T-helper 17 cell (primary cell): ENCODE measurements around the gene PMM1. TPM values are rescaled to one million over a fixed set of nuclear protein-coding genes. Genes with fewer than 3 reads are reported as not detected.
"Not testable (repeated sequence)": the region's sequence is repeated elsewhere in the genome, so short reads cannot be mapped to it uniquely, and the experiment has no call there.

Experiments used
- ATAC-seq: fragments of 150-1000 bp; cut with Tn5 transposase; 2 replicates; pipeline ENCODE4 v1.10.0; 2021; ENCODE audit warnings: mild to moderate bottlenecking, moderate library complexity
- DNase-seq, 3 donors: peaks; one replicate each; pipeline versions ENCODE4 v3.0.0 to v3.0.0-alpha.2; 2020 to 2021
- H3K9me3 ChIP-seq: one replicate; pipeline ENCODE4 v1.7.0; 2013; ENCODE audit warnings: low read length, mild to moderate bottlenecking; ENCODE audit not compliant: control insufficient read depth, poor library complexity, severe bottlenecking
- H3K27ac Mint-ChIP-seq: one replicate; pipeline ENCODE4 v1.8.0; 2022; ENCODE audit warnings: mild to moderate bottlenecking, moderate library complexity, mixed read lengths
- H3K27me3 Mint-ChIP-seq: one replicate; pipeline ENCODE4 v1.8.0; 2022; ENCODE audit warnings: mixed read lengths
- H3K36me3 Mint-ChIP-seq: one replicate; pipeline ENCODE4 v1.8.0; 2022; ENCODE audit warnings: low read depth, mixed read lengths
- H3K4me1 Mint-ChIP-seq: one replicate; pipeline ENCODE4 v1.8.0; 2022; ENCODE audit warnings: mild to moderate bottlenecking, mixed read lengths
- H3K4me3 Mint-ChIP-seq: one replicate; pipeline ENCODE4 v1.8.0; 2022; ENCODE audit warnings: mild to moderate bottlenecking, moderate library complexity, mixed read lengths
- total RNA-seq, 4 donors: library from RNA in 2 of 4; stranded (reverse) in 2 of 4; gene quantifications; one replicate each; pipeline ENCODE4 v1.2.3 and lab custom pipeline; 2022 to 2026

The PMM1 gene
- total RNA-seq, 2 donors from 2014 or later: 23.1 to 25.3 TPM

- H3K9me3 ChIP-seq: no peaks in the 10 kb centered on the region
- Mint-ChIP-seq H3K27ac (no peak overlapping the region), H3K4me3 (no peak overlapping the region), H3K4me1 (peaks cover 11% of the 10 kb centered on the region), H3K27me3 (no peaks in the 10 kb centered on the region), H3K36me3 (peaks cover 5% of the 10 kb centered on the region)
- DNase-seq (no peak), ATAC-seq (no peak)
Observed at GRCh38 chr22:41584881-41585280, 4.8 kb downstream of the PMM1 start.

- H3K4me1 Mint-ChIP-seq: peaks cover 11% of the 10 kb centered on the region
- no peak overlapping the region for H3K4me3 Mint-ChIP-seq
- no peak overlapping the region for H3K27ac Mint-ChIP-seq
- no peaks in the 10 kb centered on the region for H3K9me3 ChIP-seq
- H3K36me3 Mint-ChIP-seq: peaks cover 7% of the 10 kb centered on the region
- DNase-seq (no peak), ATAC-seq (no peak)
- H3K27me3 Mint-ChIP-seq: no peaks in the 10 kb centered on the region
Observed at GRCh38 chr22:41582694-41583093, 6.9 kb downstream of the PMM1 start.

- H3K36me3 Mint-ChIP-seq: peaks cover 5% of the 10 kb centered on the region
- H3K4me1 Mint-ChIP-seq: peaks cover 7% of the 10 kb centered on the region
- no peak for DNase-seq
- H3K4me3 Mint-ChIP-seq: no peak overlapping the region
- no peaks in the 10 kb centered on the region for H3K9me3 ChIP-seq
- H3K27ac Mint-ChIP-seq: no peak overlapping the region
- ATAC-seq: no peak
- H3K27me3 Mint-ChIP-seq: no peaks in the 10 kb centered on the region
Observed at GRCh38 chr22:41579997-41580355, 9.7 kb downstream of the PMM1 start.

GRCh38 chr22:41579297-41579996 is 10.2 kb downstream of the PMM1 start:
- H3K27me3 Mint-ChIP-seq: no peaks in the 10 kb centered on the region
- DNase-seq (no peak), ATAC-seq (no peak)
- H3K27ac Mint-ChIP-seq: no peak overlapping the region
- H3K36me3 Mint-ChIP-seq: peaks cover 5% of the 10 kb centered on the region
- H3K9me3 ChIP-seq: no peaks in the 10 kb centered on the region
- H3K4me3 Mint-ChIP-seq: no peak overlapping the region
- peaks cover 7% of the 10 kb centered on the region for H3K4me1 Mint-ChIP-seq

GRCh38 chr22:41578818-41579217 is 10.8 kb downstream of the PMM1 start:
- ATAC-seq: no peak
- H3K27ac Mint-ChIP-seq: peak overlapping the region; percentile 47
- peaks cover 7% of the 10 kb centered on the region for H3K4me1 Mint-ChIP-seq
- no peaks in the 10 kb centered on the region for H3K9me3 ChIP-seq
- H3K4me3 Mint-ChIP-seq: no peak overlapping the region
- H3K36me3 Mint-ChIP-seq: peaks cover 5% of the 10 kb centered on the region
- no peaks in the 10 kb centered on the region for H3K27me3 Mint-ChIP-seq
- DNase-seq: no peak

- H3K4me3 Mint-ChIP-seq: no peak overlapping the region
- peaks cover 5% of the 10 kb centered on the region for H3K36me3 Mint-ChIP-seq
- H3K27ac Mint-ChIP-seq: peak overlapping the region; percentile 47
- H3K9me3 ChIP-seq: no peaks in the 10 kb centered on the region
- peaks cover 7% of the 10 kb centered on the region for H3K4me1 Mint-ChIP-seq
- no peak for DNase-seq
- no peak for ATAC-seq
- no peaks in the 10 kb centered on the region for H3K27me3 Mint-ChIP-seq
Observed at GRCh38 chr22:41578114-41578513, 11.5 kb downstream of the PMM1 start.

GRCh38 chr22:41576877-41577276 is 12.8 kb downstream of the PMM1 start:
- ATAC-seq (peak; percentile 58), DNase-seq (no peak)
- Mint-ChIP-seq H3K4me3 (no peak overlapping the region), H3K27me3 (no peaks in the 10 kb centered on the region), H3K4me1 (peaks cover 8% of the 10 kb centered on the region), H3K36me3 (peaks cover 2% of the 10 kb centered on the region), H3K27ac (no peak overlapping the region)
- no peaks in the 10 kb centered on the region for H3K9me3 ChIP-seq

GRCh38 chr22:41575533-41575932 is 14.1 kb downstream of the PMM1 start:
- Mint-ChIP-seq H3K36me3 (peaks cover 2% of the 10 kb centered on the region), H3K4me3 (no peak overlapping the region), H3K4me1 (peaks cover 8% of the 10 kb centered on the region), H3K27ac (no peak overlapping the region), H3K27me3 (no peaks in the 10 kb centered on the region)
- no peaks in the 10 kb centered on the region for H3K9me3 ChIP-seq
- DNase-seq: no peak
- ATAC-seq: no peak

GRCh38 chr22:41574847-41575381 is 14.7 kb downstream of the PMM1 start:
- no peak for DNase-seq
- no peaks in the 10 kb centered on the region for H3K27me3 Mint-ChIP-seq
- no peak overlapping the region for H3K27ac Mint-ChIP-seq
- H3K36me3 Mint-ChIP-seq: peaks cover 2% of the 10 kb centered on the region
- peaks cover 8% of the 10 kb centered on the region for H3K4me1 Mint-ChIP-seq
- no peak overlapping the region for H3K4me3 Mint-ChIP-seq
- H3K9me3 ChIP-seq: no peaks in the 10 kb centered on the region
- ATAC-seq: no peak

GRCh38 chr22:41573677-41574076 is 16.0 kb downstream of the PMM1 start:
- no peak for DNase-seq
- ATAC-seq: no peak
- no peaks in the 10 kb centered on the region for H3K36me3 Mint-ChIP-seq
- H3K27ac Mint-ChIP-seq: no peak overlapping the region
- H3K4me1 Mint-ChIP-seq: peaks cover 8% of the 10 kb centered on the region
- no peaks in the 10 kb centered on the region for H3K27me3 Mint-ChIP-seq
- H3K4me3 Mint-ChIP-seq: no peak overlapping the region
- no peaks in the 10 kb centered on the region for H3K9me3 ChIP-seq

GRCh38 chr22:41572305-41572704 is 17.3 kb downstream of the PMM1 start:
- H3K27ac Mint-ChIP-seq, H3K4me3 Mint-ChIP-seq, DNase-seq, ATAC-seq, H3K36me3 Mint-ChIP-seq, H3K27me3 Mint-ChIP-seq, H3K4me1 Mint-ChIP-seq, H3K9me3 ChIP-seq: not testable (repeated sequence)

GRCh38 chr22:41571786-41572185 is 17.9 kb downstream of the PMM1 start:
- H3K36me3 Mint-ChIP-seq: no peaks in the 10 kb centered on the region
- DNase-seq (no peak), ATAC-seq (no peak)
- H3K4me3 Mint-ChIP-seq: no peak overlapping the region
- H3K9me3 ChIP-seq: no peaks in the 10 kb centered on the region
- peaks cover 4% of the 10 kb centered on the region for H3K4me1 Mint-ChIP-seq
- H3K27me3 Mint-ChIP-seq: no peaks in the 10 kb centered on the region
- no peak overlapping the region for H3K27ac Mint-ChIP-seq

- no peaks in the 10 kb centered on the region for H3K27me3 Mint-ChIP-seq
- ATAC-seq: no peak
- no peak for DNase-seq
- H3K36me3 Mint-ChIP-seq: no peaks in the 10 kb centered on the region
- H3K4me1 Mint-ChIP-seq: peaks cover 4% of the 10 kb centered on the region
- H3K9me3 ChIP-seq: no peaks in the 10 kb centered on the region
- H3K27ac Mint-ChIP-seq: no peak overlapping the region
- no peak overlapping the region for H3K4me3 Mint-ChIP-seq
Observed at GRCh38 chr22:41570221-41570620, 19.4 kb downstream of the PMM1 start.

GRCh38 chr22:41568811-41569210 is 20.8 kb downstream of the PMM1 start:
- peaks cover 4% of the 10 kb centered on the region for H3K4me1 Mint-ChIP-seq
- H3K9me3 ChIP-seq: no peaks in the 10 kb centered on the region
- H3K27me3 Mint-ChIP-seq: no peaks in the 10 kb centered on the region
- no peak for ATAC-seq
- H3K36me3 Mint-ChIP-seq: no peaks in the 10 kb centered on the region
- no peak overlapping the region for H3K4me3 Mint-ChIP-seq
- H3K27ac Mint-ChIP-seq: no peak overlapping the region
- no peak for DNase-seq
